HG02571 (cell line): ENCODE measurements around the gene SMARCA2.
A peak's percentile ranks its signal among the peaks of the same experiment; 100 is the strongest.

Experiments used
- ATAC-seq: cut with Tn5 transposase; IDR thresholded peaks from one replicate; pipeline ENCODE4 v1.9.1; 2021; ENCODE audit warnings: mild to moderate bottlenecking, moderate library complexity; ENCODE audit not compliant: unreplicated experiment

Gene SMARCA2

DNA sequence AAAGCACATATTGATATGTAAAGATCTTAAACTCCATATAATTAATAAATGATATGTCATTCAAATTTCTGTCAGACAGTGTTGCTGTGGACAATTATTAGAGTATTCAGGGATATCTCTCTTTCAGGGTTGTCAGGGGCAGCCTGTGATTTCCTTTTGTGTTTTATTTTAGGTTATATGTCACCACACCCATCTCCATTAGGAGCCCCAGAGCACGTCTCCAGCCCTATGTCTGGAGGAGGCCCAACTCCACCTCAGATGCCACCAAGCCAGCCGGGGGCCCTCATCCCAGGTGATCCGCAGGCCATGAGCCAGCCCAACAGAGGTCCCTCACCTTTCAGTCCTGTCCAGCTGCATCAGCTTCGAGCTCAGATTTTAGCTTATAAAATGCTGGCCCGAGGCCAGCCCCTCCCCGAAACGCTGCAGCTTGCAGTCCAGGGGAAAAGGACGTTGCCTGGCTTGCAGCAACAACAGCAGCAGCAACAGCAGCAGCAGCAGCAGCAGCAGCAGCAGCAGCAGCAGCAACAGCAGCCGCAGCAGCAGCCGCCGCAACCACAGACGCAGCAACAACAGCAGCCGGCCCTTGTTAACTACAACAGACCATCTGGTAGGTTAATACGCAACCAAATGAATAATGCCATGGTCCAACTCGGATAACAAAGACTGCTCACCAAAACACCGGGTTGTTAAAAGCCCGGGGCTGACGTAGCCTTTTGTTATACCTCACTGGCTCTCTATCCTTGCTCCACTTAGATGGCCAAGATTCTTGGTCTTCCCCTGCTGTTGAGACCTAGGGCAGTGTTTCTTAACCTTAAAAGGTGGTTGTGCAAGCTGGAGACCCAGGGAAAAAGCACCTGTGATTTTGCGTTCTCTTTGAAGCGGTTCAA, 24.4 kb downstream of the SMARCA2 start:
- ATAC-seq: no peak

DNA sequence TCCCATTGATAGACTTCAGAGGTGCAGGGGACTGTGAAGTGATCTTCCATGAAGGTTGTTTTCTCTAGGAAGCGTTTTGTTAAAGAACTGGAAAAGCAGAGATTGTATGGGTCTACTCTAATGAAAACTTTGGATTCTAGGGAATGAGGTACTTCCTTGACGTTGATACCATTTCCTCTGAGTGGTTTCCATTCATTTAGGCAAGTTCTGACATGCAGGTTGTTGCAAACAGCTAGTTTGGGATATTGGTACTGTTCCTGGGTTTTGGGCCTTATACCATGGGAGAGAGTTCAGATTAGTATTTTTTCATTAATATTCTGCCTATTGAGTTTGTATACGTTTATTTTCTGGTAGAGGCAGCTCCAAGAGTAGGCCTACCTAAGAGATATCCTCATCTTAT, 25.7 kb downstream of the SMARCA2 start:
- ATAC-seq: no peak

DNA sequence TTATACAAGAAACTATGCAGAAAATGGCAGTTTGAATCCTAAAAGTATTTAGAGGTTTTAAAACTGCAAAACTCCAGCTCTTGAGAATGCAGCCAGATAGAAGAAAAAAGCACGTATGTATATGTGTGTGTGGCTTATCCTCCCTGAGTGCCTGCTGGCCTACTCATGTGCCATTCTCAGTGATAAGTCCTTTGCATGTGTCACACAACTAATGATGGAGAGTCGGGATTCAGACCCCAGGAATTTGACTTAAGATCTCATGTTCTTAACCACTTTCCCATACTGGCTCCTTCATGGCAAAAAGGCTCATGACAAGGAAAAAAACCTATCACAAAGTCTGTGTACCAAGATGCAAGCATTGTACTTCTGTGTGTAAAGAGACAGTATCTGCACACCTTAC, 26.6 kb downstream of the SMARCA2 start:
- no peak for ATAC-seq

DNA sequence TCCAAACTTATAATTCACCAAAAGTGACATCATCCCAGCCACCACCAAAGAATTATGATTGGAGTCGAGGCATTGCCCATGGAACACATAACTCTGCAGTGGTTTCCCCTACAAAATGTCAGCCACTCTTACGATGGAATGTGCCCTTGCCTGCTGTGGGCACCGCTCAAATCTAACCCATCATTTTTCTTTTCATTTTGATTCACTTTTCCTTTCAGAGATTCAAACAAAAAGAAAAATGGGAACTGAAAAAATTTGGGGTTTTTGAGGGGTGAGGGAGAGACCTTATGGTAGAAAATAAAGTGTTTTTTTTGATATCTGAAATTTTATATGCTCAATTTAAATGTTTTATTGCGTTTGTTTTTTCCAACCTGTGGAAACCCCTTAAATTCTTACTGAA, 28.1 kb downstream of the SMARCA2 start:
- ATAC-seq: no peak

DNA sequence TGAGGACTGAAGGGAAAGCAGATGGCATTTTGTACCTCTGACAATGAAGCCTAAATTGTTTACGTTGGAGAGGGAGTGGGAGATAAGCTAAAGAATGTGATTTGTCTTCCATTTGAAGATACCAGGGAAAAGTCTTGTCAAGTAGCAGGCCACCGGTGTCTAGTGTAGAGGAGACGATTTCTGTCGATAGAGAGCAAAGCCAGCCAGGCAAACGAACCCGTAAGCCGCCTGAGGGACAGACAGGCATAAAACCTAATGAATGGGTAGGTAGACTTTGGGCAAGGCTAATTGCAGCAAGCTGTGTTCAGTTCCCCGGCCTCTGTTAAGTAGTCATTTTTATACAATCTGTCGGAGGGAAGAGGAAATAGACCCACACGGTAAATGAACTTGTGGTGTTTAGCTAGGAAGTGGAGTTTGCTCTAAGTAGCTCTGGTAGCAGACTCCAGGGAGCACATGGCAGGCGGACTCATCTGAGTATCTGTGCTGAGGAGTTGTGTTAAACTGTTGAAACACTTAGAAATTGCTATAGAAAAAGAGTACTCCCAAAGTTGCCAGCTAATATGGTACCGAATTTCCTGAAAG, 28.8 kb downstream of the SMARCA2 start:
- no peak for ATAC-seq

DNA sequence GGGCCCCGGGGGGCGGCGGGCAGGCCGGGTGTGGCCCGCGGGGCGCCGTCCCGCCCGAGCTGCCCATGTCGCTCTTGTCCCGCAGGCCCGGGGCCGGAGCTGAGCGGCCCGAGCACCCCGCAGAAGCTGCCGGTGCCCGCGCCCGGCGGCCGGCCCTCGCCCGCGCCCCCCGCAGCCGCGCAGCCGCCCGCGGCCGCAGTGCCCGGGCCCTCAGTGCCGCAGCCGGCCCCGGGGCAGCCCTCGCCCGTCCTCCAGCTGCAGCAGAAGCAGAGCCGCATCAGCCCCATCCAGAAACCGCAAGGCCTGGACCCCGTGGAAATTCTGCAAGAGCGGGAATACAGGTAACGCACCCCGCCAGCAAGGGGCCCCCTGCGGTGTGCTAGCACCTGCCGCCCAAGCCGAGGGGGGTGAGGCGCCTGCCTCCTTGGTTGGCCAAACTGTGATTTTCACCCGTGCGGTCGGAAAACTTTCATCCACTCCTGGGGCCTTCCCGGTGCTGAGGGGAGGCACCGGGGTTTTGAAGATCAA, 32.1 kb downstream of the SMARCA2 start:
- no peak for ATAC-seq

DNA sequence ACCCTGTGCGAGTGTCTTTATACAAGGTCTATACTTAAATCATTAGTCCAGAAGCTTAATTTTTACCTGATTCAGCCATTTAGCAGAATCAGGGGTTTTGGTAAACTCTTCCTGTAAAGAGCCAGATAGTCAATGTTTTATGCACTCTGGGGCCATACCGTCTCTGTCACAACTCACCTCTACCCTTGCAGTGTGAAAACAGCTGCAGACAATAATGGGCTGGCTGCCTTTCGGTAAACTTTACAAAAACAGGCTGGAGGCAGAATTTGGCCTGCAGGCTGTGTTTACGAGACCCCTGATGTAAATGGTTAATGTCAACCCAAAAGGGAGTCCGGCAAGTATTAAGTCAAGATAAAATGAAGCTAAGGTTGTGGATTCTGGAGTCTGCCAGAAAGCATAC, 32.8 kb downstream of the SMARCA2 start:
- no peak for ATAC-seq

DNA sequence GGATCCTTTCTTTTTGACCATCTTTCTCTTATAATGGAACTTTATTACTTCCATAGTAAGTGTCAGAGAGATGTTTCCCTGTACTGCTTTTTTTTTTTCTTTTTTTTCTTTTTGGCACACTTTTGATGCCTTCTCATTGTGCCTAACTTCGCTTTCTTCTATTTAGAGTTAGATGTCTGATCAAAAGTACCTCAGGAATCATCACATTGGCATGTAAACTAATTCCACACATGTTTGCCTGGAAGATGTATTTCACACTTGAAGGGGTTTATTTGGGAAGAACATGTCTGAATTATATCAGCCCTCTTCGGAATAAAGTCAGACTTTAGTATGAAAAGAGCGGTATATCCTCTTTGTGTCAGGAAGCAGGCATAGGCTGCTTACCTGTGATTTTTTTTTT, 35.1 kb downstream of the SMARCA2 start:
- no peak for ATAC-seq

DNA sequence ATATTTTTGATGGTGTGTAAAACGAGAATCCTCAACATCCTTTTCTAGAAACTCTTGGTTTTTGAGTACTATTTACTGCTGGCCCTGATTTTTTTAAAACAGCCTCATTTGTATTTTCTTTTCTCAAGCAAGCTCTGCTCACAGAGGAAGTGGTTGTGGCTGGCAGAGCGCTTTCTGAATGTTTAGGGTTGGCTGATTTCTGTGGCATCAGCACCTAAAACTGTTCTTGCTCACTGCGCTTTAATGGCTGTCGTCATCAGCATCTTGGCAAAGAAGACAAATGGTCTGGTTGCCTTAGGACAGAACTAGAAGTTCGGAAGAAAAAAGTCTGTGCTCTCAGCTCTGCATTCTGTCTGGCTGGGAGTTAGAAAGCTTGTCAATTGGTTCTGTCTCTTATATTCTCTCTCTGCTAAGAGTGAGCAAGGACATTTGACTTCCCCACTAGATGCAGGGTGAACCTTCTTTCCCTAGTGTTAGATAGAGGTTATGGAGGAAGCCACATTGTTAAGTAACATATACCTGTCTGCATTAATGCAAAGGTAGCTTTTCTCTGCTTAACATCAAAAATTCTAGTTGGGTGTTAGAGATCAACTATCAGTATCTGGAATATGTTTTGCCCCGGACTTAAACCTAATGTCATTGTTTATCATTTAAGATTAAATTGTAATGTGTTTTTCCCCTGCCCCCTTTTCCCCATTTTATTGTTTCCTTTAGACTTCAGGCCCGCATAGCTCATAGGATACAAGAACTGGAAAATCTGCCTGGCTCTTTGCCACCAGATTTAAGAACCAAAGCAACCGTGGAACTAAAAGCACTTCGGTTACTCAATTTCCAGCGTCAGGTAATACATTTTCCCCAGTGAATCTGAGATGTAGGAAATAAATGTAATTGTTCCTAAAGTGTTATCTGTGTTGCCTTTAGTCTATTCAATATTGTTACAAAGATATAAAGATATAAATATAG, 39.0 kb downstream of the SMARCA2 start:
- ATAC-seq: peak; percentile 97

DNA sequence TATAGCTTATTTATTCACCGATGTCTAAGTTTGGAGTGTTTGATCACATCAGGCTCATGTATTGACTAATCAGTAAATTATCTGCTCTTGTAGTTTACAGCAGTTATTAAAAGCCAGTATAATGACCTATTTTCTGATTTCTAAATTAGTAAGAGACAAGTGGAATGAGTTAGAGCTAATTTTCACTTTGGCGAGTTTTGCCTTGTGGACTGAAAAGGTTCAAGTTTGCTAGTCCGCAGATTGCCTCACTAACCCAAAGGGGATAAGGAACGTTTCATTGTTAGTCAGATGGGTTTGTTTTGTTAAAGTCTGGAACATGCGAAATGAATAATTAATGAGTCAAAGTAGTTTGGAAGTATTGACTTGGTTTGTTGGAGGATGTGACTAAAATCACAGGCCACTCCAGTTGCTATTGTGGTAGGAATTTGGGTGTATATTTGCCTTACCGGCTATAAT, 40.1 kb downstream of the SMARCA2 start:
- ATAC-seq: no peak

DNA sequence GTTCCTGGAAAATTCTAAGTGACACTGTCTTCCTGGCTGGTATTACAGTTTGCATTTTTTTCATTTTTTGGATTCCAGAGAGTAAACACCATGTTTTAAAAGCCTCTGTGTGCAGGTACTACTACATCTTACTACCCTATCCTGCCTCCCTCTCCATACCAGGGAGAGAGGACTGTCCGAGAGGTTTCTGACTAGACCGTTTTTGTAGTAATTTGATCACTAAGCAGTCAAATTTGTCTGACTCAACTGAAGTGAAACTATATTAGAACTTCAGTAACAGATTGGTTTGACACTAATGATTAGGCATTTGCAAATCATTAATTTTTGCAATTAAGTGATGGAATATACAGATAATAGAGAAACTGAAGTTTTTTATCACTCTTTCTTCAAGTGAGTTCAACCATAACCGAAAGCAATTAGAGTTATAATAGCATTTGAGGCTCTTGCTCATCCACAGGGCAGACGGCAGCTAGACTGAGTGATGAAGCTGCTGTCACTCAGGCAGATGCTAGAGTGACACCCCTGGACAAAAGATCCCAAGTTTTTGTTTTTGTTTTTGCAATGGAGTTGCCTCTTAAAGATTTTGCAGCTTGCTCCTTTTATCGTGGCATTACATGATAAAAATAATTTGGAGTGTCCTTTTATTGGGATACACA, 44.3 kb downstream of the SMARCA2 start:
- no peak for ATAC-seq

DNA sequence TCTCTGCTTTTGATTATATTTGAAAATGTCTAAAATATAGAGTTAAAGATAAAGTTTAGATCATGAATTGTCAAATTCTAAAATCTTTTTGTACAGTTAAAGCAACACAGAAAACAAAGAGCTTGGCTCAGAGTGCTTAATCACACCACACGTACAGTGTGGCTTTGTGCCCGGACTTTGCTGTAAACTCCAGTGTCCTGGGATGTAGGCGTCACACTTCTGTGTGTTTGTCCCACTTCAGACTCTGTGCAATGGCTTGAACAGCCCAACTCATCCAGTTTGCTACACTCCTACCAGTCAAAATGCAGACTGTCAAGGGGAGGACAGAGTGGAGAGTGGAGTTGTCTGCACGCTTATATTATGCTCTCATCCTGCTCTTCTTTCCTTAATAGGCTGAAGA, 45.3 kb downstream of the SMARCA2 start:
- no peak for ATAC-seq

DNA sequence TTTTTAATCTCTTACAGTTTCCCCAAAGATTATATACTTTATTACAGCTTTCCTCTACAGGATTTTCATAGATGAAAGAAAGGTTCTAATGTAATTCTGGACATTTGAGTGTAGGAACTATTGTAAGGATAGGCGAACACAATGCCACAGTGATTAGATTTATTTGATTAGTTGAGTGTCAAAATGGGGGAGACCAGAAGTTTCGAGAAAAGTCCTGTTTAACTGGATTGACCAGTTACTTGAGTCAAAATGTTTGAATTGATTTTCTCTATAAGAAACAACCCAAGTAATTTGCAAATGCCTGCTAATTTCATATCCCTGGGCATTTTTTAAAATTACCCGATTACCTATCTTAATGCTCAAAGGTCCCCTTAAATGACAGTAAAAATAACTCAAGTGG, 50.6 kb downstream of the SMARCA2 start:
- no peak for ATAC-seq

DNA sequence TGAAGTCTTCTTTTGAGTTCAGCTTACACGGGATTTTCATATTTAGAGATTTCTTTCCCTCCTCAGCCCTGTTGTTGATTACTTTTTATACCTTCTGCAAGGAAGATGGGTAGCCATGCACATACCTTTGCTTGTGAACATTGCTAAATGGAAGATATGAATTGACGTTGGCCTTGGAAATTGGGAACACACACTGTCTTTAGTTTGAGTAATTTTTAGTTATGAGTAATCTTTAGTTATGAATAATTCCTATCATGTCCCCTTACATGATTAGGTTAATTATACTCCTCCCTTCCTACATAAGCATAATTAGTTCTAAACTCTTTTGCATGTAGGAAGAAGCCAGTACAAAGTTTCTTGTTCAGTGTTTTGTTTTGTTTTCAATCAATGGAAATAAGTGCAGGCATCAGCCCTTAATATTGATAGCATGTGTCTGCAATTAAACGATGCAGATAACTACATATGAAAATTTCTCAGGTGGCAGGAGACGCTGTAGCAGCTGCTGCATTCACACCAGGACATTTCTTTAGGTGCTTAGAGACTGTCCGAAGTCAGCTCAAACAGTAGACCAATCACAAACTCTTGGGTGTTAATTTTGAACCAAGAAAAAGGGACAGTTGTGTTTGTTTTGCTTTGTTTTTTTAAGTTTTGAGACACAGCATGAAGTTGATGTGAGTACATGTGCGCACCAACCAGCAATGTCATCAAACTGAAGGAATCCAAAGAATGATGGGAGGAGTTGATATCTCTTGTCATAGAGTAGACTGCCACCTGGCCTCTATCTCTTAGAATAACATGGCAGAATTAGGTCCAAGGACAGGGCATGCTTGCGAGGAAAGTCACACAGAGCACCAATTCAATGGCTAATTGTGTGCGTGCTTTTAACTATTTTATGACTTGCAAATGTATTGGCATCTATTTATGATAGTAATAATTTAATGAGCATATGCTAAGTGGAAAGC, 51.4 kb downstream of the SMARCA2 start:
- no peak for ATAC-seq

DNA sequence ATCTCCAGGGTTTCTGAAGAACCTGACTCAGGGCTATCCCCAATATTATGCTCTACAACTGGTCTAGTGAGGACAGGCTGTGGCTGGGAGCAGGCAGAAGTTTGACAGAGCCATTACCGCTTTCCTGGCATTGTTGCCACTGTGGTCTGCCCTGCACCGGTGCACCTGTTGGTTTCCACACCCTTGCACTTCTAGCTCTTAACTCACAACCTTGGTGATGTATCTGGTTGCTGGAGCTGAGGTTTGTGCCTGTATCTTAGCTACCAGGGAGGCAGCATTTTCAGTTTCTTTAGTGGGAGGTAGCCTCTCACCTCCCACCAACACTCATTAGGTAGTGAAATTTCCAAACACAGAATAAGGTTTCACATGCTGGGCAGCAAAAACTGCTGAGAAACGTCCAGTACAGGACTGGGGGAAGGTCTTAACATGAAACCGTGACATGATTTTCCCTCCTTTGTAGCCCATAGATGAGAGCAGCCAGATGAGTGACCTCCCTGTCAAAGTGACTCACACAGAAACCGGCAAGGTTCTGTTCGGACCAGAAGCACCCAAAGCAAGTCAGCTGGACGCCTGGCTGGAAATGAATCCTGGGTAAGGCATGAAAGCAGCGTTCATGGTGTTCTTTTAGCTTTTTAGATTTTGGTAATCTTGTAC, 57.7 kb downstream of the SMARCA2 start:
- ATAC-seq: peak; percentile 82

DNA sequence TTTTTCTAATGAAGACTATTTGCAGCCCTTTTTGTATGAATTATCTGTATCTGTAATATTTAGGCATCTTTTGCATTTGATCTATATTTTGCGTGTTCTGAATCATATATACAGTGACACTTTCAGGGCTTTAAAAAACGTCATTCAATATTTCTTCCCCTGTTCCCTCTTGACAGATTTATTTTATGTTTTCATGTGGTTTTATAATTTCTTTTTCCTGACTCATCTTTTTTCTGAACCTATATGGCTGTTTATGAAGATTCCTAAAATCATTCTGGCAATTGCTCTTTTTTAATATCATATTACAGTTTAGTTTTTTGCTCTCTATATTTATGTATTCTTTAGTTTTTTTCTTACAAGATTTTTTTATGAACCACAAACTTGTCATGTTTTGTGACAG, 67.6 kb downstream of the SMARCA2 start:
- ATAC-seq: no peak

DNA sequence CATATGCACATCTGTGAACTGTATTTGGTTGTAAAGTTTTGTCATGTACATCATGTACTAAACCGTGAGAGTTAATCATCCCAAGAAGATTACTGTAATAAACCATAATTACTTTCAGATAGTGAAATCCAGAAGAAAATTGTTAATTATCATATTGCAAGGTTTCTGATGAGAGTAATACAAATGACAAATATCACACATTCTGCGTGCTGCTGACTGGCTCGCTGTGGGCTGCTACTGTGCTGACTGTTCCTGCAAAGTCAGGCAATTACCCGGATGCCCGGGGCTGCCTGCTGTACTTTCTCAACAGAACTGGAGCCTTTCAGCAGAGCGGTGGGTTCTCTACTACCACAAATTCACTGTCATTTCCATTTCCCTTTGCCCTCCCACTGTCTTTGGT, 68.3 kb downstream of the SMARCA2 start:
- ATAC-seq: no peak

DNA sequence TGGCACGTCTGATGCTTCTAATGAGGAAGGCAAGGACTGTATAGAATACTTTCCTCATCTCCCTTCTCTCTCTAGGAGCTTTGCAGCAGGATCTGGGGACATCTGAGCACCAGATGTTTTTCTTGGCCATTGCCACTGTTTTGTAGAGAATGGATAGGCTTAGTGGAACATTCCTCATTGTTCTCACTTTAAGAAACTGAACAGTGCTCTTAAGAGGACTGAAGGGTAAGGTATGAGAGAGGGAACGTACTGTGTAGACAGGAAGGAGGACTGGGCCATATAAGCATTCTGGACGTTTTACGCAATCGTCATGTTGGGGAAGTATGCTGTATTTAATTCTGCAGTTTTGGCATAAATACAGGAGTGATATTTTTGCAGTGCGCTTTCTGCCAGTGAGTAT, 70.6 kb downstream of the SMARCA2 start:
- no peak for ATAC-seq

DNA sequence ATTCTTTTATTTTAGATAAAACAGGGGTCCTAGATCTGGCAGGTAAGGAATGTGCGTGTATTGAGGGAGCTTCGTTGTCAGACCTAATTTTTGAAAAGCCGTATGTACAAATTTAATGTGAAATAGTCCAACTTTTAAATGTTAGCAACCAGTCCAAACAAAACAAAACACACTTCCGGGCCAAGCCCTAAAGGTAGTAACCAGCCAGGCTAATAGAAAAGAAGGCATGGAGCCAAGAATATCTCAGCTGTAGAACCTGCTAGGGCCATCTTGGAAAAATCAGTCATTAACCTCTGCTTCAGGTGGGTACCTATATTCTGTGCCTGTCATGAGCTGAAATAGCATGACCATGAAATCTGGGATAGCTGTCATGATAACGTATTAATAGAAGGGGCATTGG, 71.0 kb downstream of the SMARCA2 start:
- no peak for ATAC-seq
